ENCODE measurements around the gene CHMP6. TPM values are rescaled to one million over a fixed set of nuclear protein-coding genes. Genes with fewer than 3 reads are reported as not detected.
A peak's percentile ranks its signal among the peaks of the same experiment; 100 is the strongest.

Gene CHMP6
- total and polyA plus RNA-seq, 4 donors: 15.9 to 30.9 (median 26.8) TPM

GRCh38 chr17:80948019-80948975 lies 43.3 kb upstream of the CHMP6 start:
- intact Hi-C loops (cut with DNase I): no loop called here
- DNase-seq (peak; percentile 43 to 71), ATAC-seq (ENCODE audit: low FRiP score) (no peak)
- 64 to 68% methylated on average over 48 of the region's 48 CpGs for WGBS, 2 donors
- H3K27me3 ChIP-seq (ENCODE audit: control insufficient read depth in 1 of 2, insufficient read depth in 2 of 2, low read length in 1 of 2): no peaks in the 10 kb centered on the region
- H3K27ac ChIP-seq (ENCODE audit: low read depth in 1 of 2, low read length in 2 of 2): no peak overlapping the region
- H3K36me3 ChIP-seq (ENCODE audit: control insufficient read depth in 1 of 2, insufficient read depth in 2 of 2, low read length in 1 of 2): no peaks in the 10 kb centered on the region
- H3K4me1 ChIP-seq (ENCODE audit: control insufficient read depth in 1 of 2, insufficient read depth in 2 of 2, low read length in 2 of 2): no peaks in the 10 kb centered on the region
- H3K9me3 ChIP-seq (ENCODE audit: control insufficient read depth, low read length): no peaks in the 10 kb centered on the region
- H3K4me3 ChIP-seq (ENCODE audit: low read length in 2 of 2): no peak overlapping the region

GRCh38 chr17:80948976-80949450 lies 42.6 kb upstream of the CHMP6 start:
- H3K36me3 ChIP-seq (ENCODE audit: control insufficient read depth in 1 of 2, insufficient read depth in 2 of 2, low read length in 1 of 2): no peaks in the 10 kb centered on the region
- no peak overlapping the region for H3K27ac ChIP-seq (ENCODE audit: low read depth in 1 of 2, low read length in 2 of 2)
- intact Hi-C loops (cut with DNase I): no loop called here
- no peaks in the 10 kb centered on the region for H3K27me3 ChIP-seq (ENCODE audit: control insufficient read depth in 1 of 2, insufficient read depth in 2 of 2, low read length in 1 of 2)
- DNase-seq: peak; percentile 51 to 79
- peak; percentile 27 for ATAC-seq (ENCODE audit: low FRiP score)
- H3K4me1 ChIP-seq (ENCODE audit: control insufficient read depth in 1 of 2, insufficient read depth in 2 of 2, low read length in 2 of 2): no peaks in the 10 kb centered on the region
- whole genome bisulfite sequencing, 2 donors: 25 to 46% methylated on average over 16 of the region's 16 CpGs
- no peaks in the 10 kb centered on the region for H3K9me3 ChIP-seq (ENCODE audit: control insufficient read depth, low read length)
- no peak overlapping the region for H3K4me3 ChIP-seq (ENCODE audit: low read length in 2 of 2)

- intact Hi-C loops (cut with DNase I): no loop called here
- H3K36me3 ChIP-seq (ENCODE audit: control insufficient read depth in 1 of 2, insufficient read depth in 2 of 2, low read length in 1 of 2): no peaks in the 10 kb centered on the region
- no peaks in the 10 kb centered on the region for H3K4me1 ChIP-seq (ENCODE audit: control insufficient read depth in 1 of 2, insufficient read depth in 2 of 2, low read length in 2 of 2)
- no peaks in the 10 kb centered on the region for H3K9me3 ChIP-seq (ENCODE audit: control insufficient read depth, low read length)
- H3K27ac ChIP-seq (ENCODE audit: low read depth in 1 of 2, low read length in 2 of 2): no peak overlapping the region
- ATAC-seq (ENCODE audit: low FRiP score) (no peak), DNase-seq (peak; percentile 40 to 70)
- 78 to 81% methylated on average over 44 of the region's 44 CpGs for WGBS, 2 donors
- H3K4me3 ChIP-seq (ENCODE audit: low read length in 2 of 2): no peak overlapping the region
- no peaks in the 10 kb centered on the region for H3K27me3 ChIP-seq (ENCODE audit: control insufficient read depth in 1 of 2, insufficient read depth in 2 of 2, low read length in 1 of 2)
Observed at GRCh38 chr17:80949451-80950421, 41.9 kb upstream of the CHMP6 start.

- no peaks in the 10 kb centered on the region for H3K36me3 ChIP-seq (ENCODE audit: control insufficient read depth in 1 of 2, insufficient read depth in 2 of 2, low read length in 1 of 2)
- 92 to 93% methylated on average over 17 of the region's 17 CpGs for WGBS, 2 donors
- intact Hi-C loops (cut with DNase I): no loop called here
Observed at GRCh38 chr17:80950466-80951120, 41.0 kb upstream of the CHMP6 start.

GRCh38 chr17:80951121-80952090 lies 40.2 kb upstream of the CHMP6 start:
- H3K27ac ChIP-seq (ENCODE audit: low read depth in 1 of 2, low read length in 2 of 2): no peak overlapping the region
- WGBS, 2 donors: 94 to 95% methylated on average over 38 of the region's 38 CpGs
- H3K4me1 ChIP-seq (ENCODE audit: control insufficient read depth in 1 of 2, insufficient read depth in 2 of 2, low read length in 2 of 2): no peaks in the 10 kb centered on the region
- no peaks in the 10 kb centered on the region for H3K27me3 ChIP-seq (ENCODE audit: control insufficient read depth in 1 of 2, insufficient read depth in 2 of 2, low read length in 1 of 2)
- intact Hi-C loops (cut with DNase I): no loop called here
- ATAC-seq (ENCODE audit: low FRiP score) (no peak), DNase-seq (peak in 1 of 2 donors; percentile 71)
- H3K4me3 ChIP-seq (ENCODE audit: low read length in 2 of 2): no peak overlapping the region
- no peaks in the 10 kb centered on the region for H3K36me3 ChIP-seq (ENCODE audit: control insufficient read depth in 1 of 2, insufficient read depth in 2 of 2, low read length in 1 of 2)
- no peaks in the 10 kb centered on the region for H3K9me3 ChIP-seq (ENCODE audit: control insufficient read depth, low read length)

More at GRCh38 chr17:80950466-80951120, 41.0 kb upstream of the CHMP6 start:
- H3K4me3 ChIP-seq (ENCODE audit: low read length in 2 of 2): no peak overlapping the region
- H3K27ac ChIP-seq (ENCODE audit: low read depth in 1 of 2, low read length in 2 of 2): no peak overlapping the region
- DNase-seq (peak in 1 of 2 donors; percentile 67), ATAC-seq (ENCODE audit: low FRiP score) (no peak)
- no peaks in the 10 kb centered on the region for H3K9me3 ChIP-seq (ENCODE audit: control insufficient read depth, low read length)
- no peaks in the 10 kb centered on the region for H3K27me3 ChIP-seq (ENCODE audit: control insufficient read depth in 1 of 2, insufficient read depth in 2 of 2, low read length in 1 of 2)
- no peaks in the 10 kb centered on the region for H3K4me1 ChIP-seq (ENCODE audit: control insufficient read depth in 1 of 2, insufficient read depth in 2 of 2, low read length in 2 of 2)

- WGBS, 2 donors: 94 to 95% methylated on average over 16 of the region's 16 CpGs
- Histone ChIP-seq H3K27me3 (ENCODE audit: control insufficient read depth in 1 of 2, insufficient read depth in 2 of 2, low read length in 1 of 2) (no peaks in the 10 kb centered on the region), H3K27ac (ENCODE audit: low read depth in 1 of 2, low read length in 2 of 2) (no peak overlapping the region), H3K4me3 (ENCODE audit: low read length in 2 of 2) (no peak overlapping the region), H3K36me3 (ENCODE audit: control insufficient read depth in 1 of 2, insufficient read depth in 2 of 2, low read length in 1 of 2) (no peaks in the 10 kb centered on the region), H3K9me3 (ENCODE audit: control insufficient read depth, low read length) (no peaks in the 10 kb centered on the region), H3K4me1 (ENCODE audit: control insufficient read depth in 1 of 2, insufficient read depth in 2 of 2, low read length in 2 of 2) (no peaks in the 10 kb centered on the region)
- ATAC-seq (ENCODE audit: low FRiP score): no peak
- intact Hi-C loops (cut with DNase I): no loop called here
- peak in 1 of 2 donors; percentile 68 for DNase-seq
Observed at GRCh38 chr17:80952291-80952690, 39.4 kb upstream of the CHMP6 start.

- WGBS, 2 donors: 96% methylated on average over 22 of the region's 22 CpGs
- intact Hi-C loops (cut with DNase I): no loop called here
- DNase-seq (peak in 1 of 2 donors; percentile 53), ATAC-seq (ENCODE audit: low FRiP score) (no peak)
- H3K27ac ChIP-seq (ENCODE audit: low read depth in 1 of 2, low read length in 2 of 2): no peak overlapping the region
- H3K9me3 ChIP-seq (ENCODE audit: control insufficient read depth, low read length): no peaks in the 10 kb centered on the region
- H3K4me3 ChIP-seq (ENCODE audit: low read length in 2 of 2): no peak overlapping the region
- no peaks in the 10 kb centered on the region for H3K27me3 ChIP-seq (ENCODE audit: control insufficient read depth in 1 of 2, insufficient read depth in 2 of 2, low read length in 1 of 2)
- H3K4me1 ChIP-seq (ENCODE audit: control insufficient read depth in 1 of 2, insufficient read depth in 2 of 2, low read length in 2 of 2): no peaks in the 10 kb centered on the region
- H3K36me3 ChIP-seq (ENCODE audit: control insufficient read depth in 1 of 2, insufficient read depth in 2 of 2, low read length in 1 of 2): no peaks in the 10 kb centered on the region
Observed at GRCh38 chr17:80953471-80954315, 37.9 kb upstream of the CHMP6 start.

Data from aorta (tissue), 5 donors.